Uterus (tissue), 4 donors: ENCODE data around the gene C9orf153. TPM values are rescaled to one million over a fixed set of nuclear protein-coding genes. Genes with fewer than 3 reads are reported as not detected.
A peak's percentile ranks its signal among the peaks of the same experiment; 100 is the strongest.

Source experiments
- DNase-seq, 2 donors: peaks; one replicate each; pipeline ENCODE4 v3.0.0-alpha.2; 2019 to 2020
- H3K27ac ChIP-seq, 2 donors: fragments of 200-600 bp; sonication (generic); 1 replicate in 1 of 2; 2 replicates in 1 of 2; pipeline ENCODE4 v1.5.1; 2016 to 2018
- H3K27me3 ChIP-seq, 2 donors: fragments of 200-600 bp; sonication (generic); one replicate each; pipeline ENCODE4 v1.5.1; 2018 to 2019; ENCODE audit warnings: control low read depth in 1 of 2
- H3K36me3 ChIP-seq, 2 donors: fragments of 200-600 bp; sonication (generic); one replicate each; pipeline ENCODE4 v1.5.1; 2019; ENCODE audit warnings: control low read depth in 1 of 2
- H3K4me1 ChIP-seq, 2 donors: fragments of 200-600 bp; sonication (generic); one replicate each; pipeline ENCODE4 v1.5.1; 2018 to 2019; ENCODE audit warnings: control low read depth in 1 of 2
- H3K4me3 ChIP-seq, 2 donors: fragments of 200-600 bp; sonication (generic); 1 replicate in 1 of 2; 2 replicates in 1 of 2; pipeline ENCODE4 v1.5.1; 2018 to 2019; ENCODE audit warnings: mild to moderate bottlenecking in 1 of 2
- H3K9me3 ChIP-seq, 2 donors: fragments of 200-600 bp; sonication (generic); one replicate each; pipeline ENCODE4 v1.5.1; 2019; ENCODE audit warnings: control low read depth in 1 of 2
- POLR2A ChIP-seq, 2 donors: fragments of 450-650 bp; IDR thresholded peaks; one replicate each; pipeline ENCODE4 v1.6.1; 2016; ENCODE audit warnings: antibody characterized with exemption in 2 of 2, mild to moderate bottlenecking in 1 of 2, moderate library complexity in 1 of 2
- intact Hi-C: fragments of 100-400 bp; cut with DNase I; formaldehyde crosslinking; loops from one replicate; pipeline ENCODE4 v1.15.1; 2023; ENCODE audit warnings: low total_unique reads
- total RNA-seq, 4 donors: library from RNA; depleted of rRNA in 3 of 4; stranded (reverse); fragments of >200 nt in 3 of 4; gene quantifications; one replicate each; pipeline versions ENCODE4 v1.1.0 to v1.2.4, GENCODE V29; 2014 to 2023
- TF ChIP-seq, protein P1 (sequence below), 4 experiments: fragments of 200-600 bp in 2 of 4; fragments of 450-650 bp in 2 of 4; sonication (generic) in 2 of 4; IDR thresholded peaks; one replicate each; pipeline ENCODE4 v1.5.1; 2016 to 2019; ENCODE audit warnings: antibody characterized with exemption in 4 of 4, mild to moderate bottlenecking in 2 of 4, moderate library complexity in 1 of 4
- donor health status: DM: yes; HTN: yes; CAD: no.

Gene C9orf153
- total RNA-seq, 4 donors from 2014 or later: 0.82 to 1.8 (median 1.5) TPM; not detected in 1

DNA sequence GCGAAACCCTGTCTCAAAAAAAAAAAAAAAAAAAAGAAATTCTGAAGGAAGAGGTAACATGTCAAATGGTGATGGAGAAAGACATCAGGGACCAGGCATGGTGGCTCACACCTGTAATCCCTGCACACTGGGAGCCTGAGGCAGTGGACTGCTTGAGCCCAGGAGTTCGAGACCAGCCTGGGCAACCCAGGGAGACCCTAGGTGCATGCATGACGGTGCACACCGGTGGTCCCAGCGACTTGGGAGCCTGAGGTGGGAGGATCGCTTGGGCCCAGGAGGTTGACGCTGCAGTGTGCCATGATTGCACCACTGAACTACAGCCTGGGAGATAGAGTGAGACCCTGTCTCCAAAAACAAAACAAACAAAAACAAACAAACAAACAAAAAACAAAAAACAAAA is 21.1 kb upstream of the C9orf153 start:
- no peak overlapping the region for H3K27ac ChIP-seq
- DNase-seq: no peak
- peak overlapping the region in 1 of 2 donors; percentile 71 for H3K4me3 ChIP-seq
- TF ChIP-seq POLR2A (IDR thresholded peaks at IDR 0.05): no peak
- TF ChIP-seq, protein P1, sequence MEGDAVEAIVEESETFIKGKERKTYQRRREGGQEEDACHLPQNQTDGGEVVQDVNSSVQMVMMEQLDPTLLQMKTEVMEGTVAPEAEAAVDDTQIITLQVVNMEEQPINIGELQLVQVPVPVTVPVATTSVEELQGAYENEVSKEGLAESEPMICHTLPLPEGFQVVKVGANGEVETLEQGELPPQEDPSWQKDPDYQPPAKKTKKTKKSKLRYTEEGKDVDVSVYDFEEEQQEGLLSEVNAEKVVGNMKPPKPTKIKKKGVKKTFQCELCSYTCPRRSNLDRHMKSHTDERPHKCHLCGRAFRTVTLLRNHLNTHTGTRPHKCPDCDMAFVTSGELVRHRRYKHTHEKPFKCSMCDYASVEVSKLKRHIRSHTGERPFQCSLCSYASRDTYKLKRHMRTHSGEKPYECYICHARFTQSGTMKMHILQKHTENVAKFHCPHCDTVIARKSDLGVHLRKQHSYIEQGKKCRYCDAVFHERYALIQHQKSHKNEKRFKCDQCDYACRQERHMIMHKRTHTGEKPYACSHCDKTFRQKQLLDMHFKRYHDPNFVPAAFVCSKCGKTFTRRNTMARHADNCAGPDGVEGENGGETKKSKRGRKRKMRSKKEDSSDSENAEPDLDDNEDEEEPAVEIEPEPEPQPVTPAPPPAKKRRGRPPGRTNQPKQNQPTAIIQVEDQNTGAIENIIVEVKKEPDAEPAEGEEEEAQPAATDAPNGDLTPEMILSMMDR (IDR thresholded peaks at IDR 0.05): no peak
- H3K27me3 ChIP-seq: no peaks in the 10 kb centered on the region
- intact Hi-C loops: no loop called here
- H3K4me1 ChIP-seq: peaks cover 0 to 5% of the 10 kb centered on the region in 2 donors
- H3K9me3 ChIP-seq: no peaks in the 10 kb centered on the region
- no peaks in the 10 kb centered on the region for H3K36me3 ChIP-seq

DNA sequence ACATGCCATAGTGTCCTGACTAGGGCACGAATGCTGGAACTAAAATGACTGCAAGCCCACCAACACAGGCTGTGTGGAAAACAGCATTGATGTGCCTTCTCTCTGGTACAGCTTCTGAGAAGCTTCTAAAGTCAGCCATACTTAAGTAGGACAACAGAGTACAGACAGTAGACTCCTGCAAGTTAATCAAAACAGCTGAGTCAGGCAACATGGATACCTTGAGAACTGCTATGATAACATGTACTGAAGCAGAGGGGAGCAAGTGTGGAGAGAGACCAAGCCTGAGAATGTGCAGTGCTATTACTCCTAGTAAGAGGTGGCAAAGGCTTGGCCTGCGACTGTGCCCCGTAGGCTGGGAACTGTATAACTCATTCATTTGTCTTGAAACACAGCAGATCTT is 20.4 kb upstream of the C9orf153 start:
- H3K4me3 ChIP-seq: no peak overlapping the region
- peaks cover 0 to 5% of the 10 kb centered on the region in 2 donors for H3K4me1 ChIP-seq

DNA sequence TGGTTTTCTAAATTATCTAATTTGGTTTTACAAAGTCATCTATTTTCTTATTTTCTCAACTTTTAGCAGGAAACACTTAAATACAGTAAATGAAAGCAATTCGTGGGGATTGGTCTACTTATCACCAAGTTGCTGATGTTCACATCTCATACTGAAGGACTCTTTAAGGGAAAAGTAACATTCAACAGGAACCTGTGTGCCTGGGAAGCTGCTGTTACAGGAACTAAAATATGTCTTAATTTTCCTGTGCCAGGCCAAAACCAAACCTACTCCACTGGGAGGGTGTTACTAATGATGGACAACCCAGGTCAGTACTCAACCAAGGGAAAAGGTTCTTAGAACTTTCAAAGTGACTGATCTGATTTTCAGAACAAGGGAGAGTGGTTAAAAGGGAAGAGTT is 17.6 kb upstream of the C9orf153 start:
- H3K27me3 ChIP-seq: no peaks in the 10 kb centered on the region
- no peaks in the 10 kb centered on the region for H3K9me3 ChIP-seq
- H3K4me3 ChIP-seq: no peak overlapping the region
- H3K4me1 ChIP-seq: peaks cover 0 to 5% of the 10 kb centered on the region in 2 donors
- intact Hi-C loops: no loop called here
- DNase-seq: no peak
- TF ChIP-seq POLR2A (IDR thresholded peaks at IDR 0.05): no peak
- TF ChIP-seq, protein P1 (IDR thresholded peaks at IDR 0.05): no peak
- no peaks in the 10 kb centered on the region for H3K36me3 ChIP-seq
- H3K27ac ChIP-seq: no peak overlapping the region

More for the DNA sequence above, 20.4 kb upstream of the C9orf153 start:
- TF ChIP-seq, protein P1 (IDR thresholded peaks at IDR 0.05): no peak
- no peak for TF ChIP-seq POLR2A (IDR thresholded peaks at IDR 0.05)
- intact Hi-C loops: no loop called here
- DNase-seq: no peak
- Histone ChIP-seq H3K9me3 (no peaks in the 10 kb centered on the region), H3K36me3 (no peaks in the 10 kb centered on the region), H3K27ac (no peak overlapping the region), H3K27me3 (no peaks in the 10 kb centered on the region)

DNA sequence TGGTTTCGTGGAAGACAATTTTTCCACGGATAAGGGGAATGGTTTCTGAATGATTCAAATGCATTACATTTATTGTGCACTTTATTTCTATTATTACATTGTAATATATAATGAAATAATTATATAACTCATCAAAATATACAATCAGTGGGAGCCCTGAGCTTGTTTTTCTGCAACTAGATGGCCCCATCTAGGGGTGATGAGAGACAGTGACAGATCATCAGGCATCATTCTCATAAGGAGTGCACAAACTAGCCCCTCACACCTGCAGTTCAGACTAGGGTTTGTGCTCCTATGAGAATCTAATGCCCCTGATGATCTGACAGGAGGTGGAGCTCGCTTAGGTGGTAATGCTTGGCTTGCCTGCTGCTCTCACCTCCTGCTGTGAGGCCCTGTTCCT is 16.5 kb upstream of the C9orf153 start:
- Histone ChIP-seq H3K27ac (no peak overlapping the region), H3K9me3 (no peaks in the 10 kb centered on the region), H3K27me3 (no peaks in the 10 kb centered on the region), H3K36me3 (no peaks in the 10 kb centered on the region), H3K4me1 (peaks cover 0 to 5% of the 10 kb centered on the region in 2 donors), H3K4me3 (no peak overlapping the region)
- DNase-seq: no peak
- no peak for TF ChIP-seq POLR2A (IDR thresholded peaks at IDR 0.05)
- TF ChIP-seq, protein P1 (IDR thresholded peaks at IDR 0.05): no peak
- intact Hi-C loops: no loop called here

DNA sequence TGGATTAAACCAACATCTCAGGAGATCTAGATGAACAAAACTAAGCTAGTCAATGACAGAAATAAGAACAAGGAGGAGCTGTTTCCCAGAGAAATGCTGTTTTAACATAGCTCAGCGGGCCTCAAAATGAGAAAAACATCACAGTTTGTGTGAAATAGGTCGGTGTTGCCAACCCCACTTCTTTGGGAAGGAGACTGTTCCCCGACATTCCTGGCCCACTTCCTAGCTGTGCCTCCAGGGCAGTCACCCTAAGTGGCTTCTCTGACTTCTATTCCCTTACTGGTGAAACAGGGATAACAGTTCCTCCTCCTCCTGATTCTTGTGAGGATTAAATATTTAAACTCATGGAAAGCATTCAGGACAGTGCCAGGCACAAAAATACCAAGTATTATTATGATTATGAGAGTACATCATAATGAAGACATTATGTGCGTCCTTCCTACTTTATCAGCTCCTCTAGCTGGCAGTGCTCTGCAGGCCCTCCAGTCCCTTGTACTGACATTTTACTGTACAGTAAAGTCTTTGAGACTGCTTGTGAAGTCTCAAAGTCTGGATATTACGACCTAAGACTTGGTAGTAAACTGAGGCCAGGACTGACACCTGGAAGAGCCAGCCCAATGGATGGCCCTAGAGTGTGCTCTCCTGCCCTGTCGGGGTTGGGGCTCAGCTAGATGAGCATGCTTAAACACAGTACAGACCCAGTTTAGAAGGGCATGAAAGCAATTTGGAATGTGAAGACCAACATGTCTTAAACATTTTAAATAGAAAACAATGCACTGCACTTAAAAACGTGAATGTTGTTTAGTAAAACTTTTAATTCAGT is 15.6 kb upstream of the C9orf153 start:
- H3K36me3 ChIP-seq: no peaks in the 10 kb centered on the region
- TF ChIP-seq POLR2A (IDR thresholded peaks at IDR 0.05): no peak
- TF ChIP-seq, protein P1 (IDR thresholded peaks at IDR 0.05): no peak
- H3K4me3 ChIP-seq: no peak overlapping the region
- H3K9me3 ChIP-seq: no peaks in the 10 kb centered on the region
- H3K4me1 ChIP-seq: peaks cover 0 to 4% of the 10 kb centered on the region in 2 donors
- no peak for DNase-seq
- intact Hi-C loops: no loop called here
- H3K27ac ChIP-seq: no peak overlapping the region
- no peaks in the 10 kb centered on the region for H3K27me3 ChIP-seq
